T-helper 2 cell treated with Interferon-gamma antibody and Interleukin-4, amounts not matched to agents 100 ng/mL and 5 ng/mL, for 36 hours (primary cell): ENCODE results near the gene CCDC197. TPM values are rescaled to one million over a fixed set of nuclear protein-coding genes. Genes with fewer than 3 reads are reported as not detected.

ENCODE experiments used
- intact Hi-C: fragments of 100-400 bp; cut with micrococcal nuclease; formaldehyde crosslinking; loops from one replicate; pipeline ENCODE4 v1.15.1; 2023
- total RNA-seq: library from RNA; stranded (reverse); gene quantifications from 2 replicates; pipeline ENCODE4 v1.2.3, GENCODE V29; 2022

Gene CCDC197
- total RNA-seq, 1 donor from 2014 or later, result not detected

- intact Hi-C loops, result no loop called here
Observed at GRCh38 chr14:93960774-93961438, 36.2 kb upstream of the CCDC197 start.

GRCh38 chr14:93961620-93962019 is 35.5 kb upstream of the CCDC197 start:
- intact Hi-C loops, result no loop called here

GRCh38 chr14:93962701-93963601 is 34.1 kb upstream of the CCDC197 start:
- intact Hi-C loops, result loop anchor here (1.0 kb wide), 2 partner anchors 8 to 15 kb away; no protein-coding TSS in a partner anchor

GRCh38 chr14:93963692-93964091 is 33.4 kb upstream of the CCDC197 start:
- intact Hi-C loops, result loop anchor here (1.0 kb wide), 2 partner anchors 8 to 15 kb away; no protein-coding TSS in a partner anchor

GRCh38 chr14:93964281-93964680 is 32.8 kb upstream of the CCDC197 start:
- intact Hi-C loops, result no loop called here

- intact Hi-C loops, result no loop called here
Observed at GRCh38 chr14:93964820-93965286, 32.2 kb upstream of the CCDC197 start.

- intact Hi-C loops, result no loop called here
Observed at GRCh38 chr14:93965287-93965821, 31.7 kb upstream of the CCDC197 start.

GRCh38 chr14:93965946-93966474 is 31.1 kb upstream of the CCDC197 start:
- intact Hi-C loops, result no loop called here

GRCh38 chr14:93967637-93968250 is 29.4 kb upstream of the CCDC197 start:
- intact Hi-C loops, result no loop called here

- intact Hi-C loops, result no loop called here
Observed at GRCh38 chr14:93969082-93969828, 27.8 kb upstream of the CCDC197 start.

- intact Hi-C loops, result loop anchor here (1.0 to 5.0 kb wide), 3 partner anchors 16 to 112 kb away; partner anchors contain the start of genes DDX24 and IFI27L1
Observed at GRCh38 chr14:93970585-93970964, 26.5 kb upstream of the CCDC197 start.

- intact Hi-C loops, result loop anchor here (1.0 to 5.0 kb wide), 5 partner anchors 8 to 111 kb away; partner anchors contain the start of genes DDX24 and IFI27L1
Observed at GRCh38 chr14:93970965-93971634, 26.0 kb upstream of the CCDC197 start.

GRCh38 chr14:93971635-93972027 is 25.5 kb upstream of the CCDC197 start:
- intact Hi-C loops, result loop anchor here (1.0 to 5.0 kb wide), 4 partner anchors 8 to 111 kb away; partner anchors contain the start of genes DDX24 and IFI27L1

- intact Hi-C loops, result loop anchor here (5.0 kb wide), 1 partner anchor 110 kb away; the partner anchor contains the start of genes DDX24 and IFI27L1
Observed at GRCh38 chr14:93972618-93973205, 24.4 kb upstream of the CCDC197 start.

GRCh38 chr14:93973607-93974006 is 23.5 kb upstream of the CCDC197 start:
- intact Hi-C loops, result loop anchor here (5.0 kb wide), 1 partner anchor 109 kb away; the partner anchor contains the start of genes DDX24 and IFI27L1

GRCh38 chr14:93974299-93974698 is 22.8 kb upstream of the CCDC197 start:
- intact Hi-C loops, result loop anchor here (5.0 kb wide), 1 partner anchor 108 kb away; the partner anchor contains the start of genes DDX24 and IFI27L1

GRCh38 chr14:93974833-93975232 is 22.3 kb upstream of the CCDC197 start:
- intact Hi-C loops, result loop anchor here (5.0 kb wide), 2 partner anchors 107 to 1542 kb away; partner anchors contain the start of genes DDX24, IFI27L1 and SYNE3

GRCh38 chr14:93975791-93976476 is 21.2 kb upstream of the CCDC197 start:
- intact Hi-C loops, result loop anchor here (5.0 kb wide), 1 partner anchor 1541 kb away; the partner anchor contains the start of gene SYNE3
